Neural crest cell (in vitro differentiated cells): ENCODE data around the gene TSR2. TPM values are rescaled to one million over a fixed set of nuclear protein-coding genes. Genes with fewer than 3 reads are reported as not detected.

ENCODE experiments used
- DNase-seq: peaks from one replicate; pipeline ENCODE4 v3.0.0; 2021; ENCODE audit warnings: low read depth, mixed read lengths, low spot score
- H3K27ac Mint-ChIP-seq: one replicate; pipeline ENCODE4 v1.8.0; 2021; ENCODE audit warnings: mild to moderate bottlenecking, mixed read lengths; ENCODE audit not compliant: unreplicated experiment
- H3K27me3 Mint-ChIP-seq: 2 replicates; pipeline ENCODE4 v1.8.0; 2021; ENCODE audit warnings: low read depth, mild to moderate bottlenecking, mixed read lengths
- H3K36me3 Mint-ChIP-seq: 2 replicates; pipeline ENCODE4 v1.8.0; 2021; ENCODE audit warnings: low read depth, mild to moderate bottlenecking, mixed read lengths
- H3K4me1 Mint-ChIP-seq: 2 replicates; pipeline ENCODE4 v1.8.0; 2021; ENCODE audit warnings: mixed read lengths
- H3K4me3 Mint-ChIP-seq: one replicate; pipeline ENCODE4 v1.8.0; 2021; ENCODE audit warnings: mild to moderate bottlenecking, mixed read lengths
- H3K9me3 Mint-ChIP-seq: 2 replicates; pipeline ENCODE4 v1.8.0; 2021; ENCODE audit warnings: mixed read lengths
- total RNA-seq: library from RNA; stranded (reverse); gene quantifications from 2 replicates; pipeline ENCODE4 v1.2.1, GENCODE V29; 2021
- TF ChIP-seq, protein P1 (sequence below): fragments of 200-600 bp; sonication (generic); conservative IDR thresholded peaks from 2 replicates; pipeline ENCODE4 v1.5.0; 2021; ENCODE audit warnings: antibody characterized with exemption, mild to moderate bottlenecking

Gene TSR2
- total RNA-seq, 1 donor from 2014 or later = 39.3 TPM

DNA sequence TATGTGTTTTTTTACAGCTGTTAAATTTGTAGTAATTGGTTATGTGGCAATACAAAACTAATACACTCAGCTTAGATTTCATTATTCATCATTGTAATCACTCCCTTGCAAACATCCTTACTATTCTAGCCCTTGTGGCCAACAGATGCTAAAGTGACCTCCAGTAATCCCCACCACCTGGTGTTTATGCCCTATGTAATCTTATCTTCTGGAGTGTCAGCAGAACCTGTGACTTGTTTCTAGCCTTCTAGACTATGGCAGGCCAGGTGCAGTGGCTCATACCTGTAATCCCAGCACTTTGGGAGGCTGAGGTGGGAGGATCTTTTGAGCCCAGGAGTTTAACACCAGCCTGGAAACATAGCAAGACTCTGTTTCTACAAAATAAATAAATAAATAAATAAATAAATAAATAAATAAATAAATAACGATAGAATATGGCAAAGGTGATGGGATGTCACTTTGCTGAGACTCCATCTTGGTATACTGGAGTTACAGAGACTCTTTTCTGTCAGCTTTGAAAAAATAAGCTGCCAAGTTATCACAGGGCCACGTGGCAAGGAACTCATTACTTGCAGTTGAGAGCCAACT is 12.3 kb upstream of the TSR2 start:
- Mint-ChIP-seq H3K4me1 (no peaks in the 10 kb centered on the region), H3K27me3 (no peaks in the 10 kb centered on the region), H3K36me3 (no peaks in the 10 kb centered on the region), H3K4me3 (no peak overlapping the region), H3K9me3 (peaks cover 7% of the 10 kb centered on the region), H3K27ac (no peak overlapping the region)
- no peak for DNase-seq
- TF ChIP-seq, protein P1, sequence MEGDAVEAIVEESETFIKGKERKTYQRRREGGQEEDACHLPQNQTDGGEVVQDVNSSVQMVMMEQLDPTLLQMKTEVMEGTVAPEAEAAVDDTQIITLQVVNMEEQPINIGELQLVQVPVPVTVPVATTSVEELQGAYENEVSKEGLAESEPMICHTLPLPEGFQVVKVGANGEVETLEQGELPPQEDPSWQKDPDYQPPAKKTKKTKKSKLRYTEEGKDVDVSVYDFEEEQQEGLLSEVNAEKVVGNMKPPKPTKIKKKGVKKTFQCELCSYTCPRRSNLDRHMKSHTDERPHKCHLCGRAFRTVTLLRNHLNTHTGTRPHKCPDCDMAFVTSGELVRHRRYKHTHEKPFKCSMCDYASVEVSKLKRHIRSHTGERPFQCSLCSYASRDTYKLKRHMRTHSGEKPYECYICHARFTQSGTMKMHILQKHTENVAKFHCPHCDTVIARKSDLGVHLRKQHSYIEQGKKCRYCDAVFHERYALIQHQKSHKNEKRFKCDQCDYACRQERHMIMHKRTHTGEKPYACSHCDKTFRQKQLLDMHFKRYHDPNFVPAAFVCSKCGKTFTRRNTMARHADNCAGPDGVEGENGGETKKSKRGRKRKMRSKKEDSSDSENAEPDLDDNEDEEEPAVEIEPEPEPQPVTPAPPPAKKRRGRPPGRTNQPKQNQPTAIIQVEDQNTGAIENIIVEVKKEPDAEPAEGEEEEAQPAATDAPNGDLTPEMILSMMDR = no peak

DNA sequence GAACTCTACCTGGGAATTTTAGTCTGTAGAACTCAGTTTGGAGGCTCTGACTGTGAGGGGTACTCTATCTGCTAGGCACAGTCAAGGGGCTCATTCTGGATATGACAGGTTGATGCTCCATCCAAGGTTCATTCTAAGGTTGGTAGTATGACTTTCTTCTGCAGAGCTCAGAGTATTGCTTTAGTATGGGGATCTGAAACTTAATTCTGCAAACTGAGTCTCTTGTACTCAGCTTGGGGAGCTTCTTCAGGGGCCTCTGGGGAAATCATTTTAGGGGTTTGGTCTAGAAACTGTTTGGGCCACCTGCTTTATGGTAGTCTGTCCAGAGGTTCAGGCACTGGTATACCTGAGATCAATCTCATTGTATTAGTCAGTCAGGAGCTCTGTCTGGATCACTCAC is 9.7 kb upstream of the TSR2 start:
- TF ChIP-seq, protein P1 = no peak
- Mint-ChIP-seq H3K36me3 (no peaks in the 10 kb centered on the region), H3K27me3 (no peaks in the 10 kb centered on the region), H3K9me3 (peaks cover 3% of the 10 kb centered on the region), H3K4me3 (no peak overlapping the region), H3K27ac (no peak overlapping the region), H3K4me1 (no peaks in the 10 kb centered on the region)
- no peak for DNase-seq

DNA sequence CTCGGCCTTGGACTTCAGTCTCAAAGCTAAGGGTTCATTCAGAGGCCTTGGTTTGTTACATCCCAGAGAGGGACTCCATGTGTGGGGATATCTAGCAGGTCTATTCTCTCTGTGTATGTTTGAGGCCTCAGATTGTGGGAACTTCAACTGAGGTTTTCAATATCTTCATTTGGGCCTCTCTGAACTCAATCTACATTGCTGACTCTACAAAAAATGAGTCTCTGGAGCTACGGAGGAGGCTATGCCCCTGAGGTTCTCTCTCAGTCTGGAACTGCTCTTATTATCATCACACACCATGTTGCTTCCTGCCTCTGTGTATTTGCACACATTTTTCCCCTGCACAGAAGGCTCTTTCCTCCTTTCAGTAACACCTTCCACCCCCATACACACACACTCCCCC is 5.1 kb upstream of the TSR2 start:
- H3K36me3 Mint-ChIP-seq = no peaks in the 10 kb centered on the region
- TF ChIP-seq, protein P1 = no peak
- peak overlapping the region; percentile 57 for H3K27ac Mint-ChIP-seq
- H3K27me3 Mint-ChIP-seq = no peaks in the 10 kb centered on the region
- H3K4me3 Mint-ChIP-seq = no peak overlapping the region
- H3K4me1 Mint-ChIP-seq = peaks cover 5% of the 10 kb centered on the region
- DNase-seq = no peak
- no peaks in the 10 kb centered on the region for H3K9me3 Mint-ChIP-seq

DNA sequence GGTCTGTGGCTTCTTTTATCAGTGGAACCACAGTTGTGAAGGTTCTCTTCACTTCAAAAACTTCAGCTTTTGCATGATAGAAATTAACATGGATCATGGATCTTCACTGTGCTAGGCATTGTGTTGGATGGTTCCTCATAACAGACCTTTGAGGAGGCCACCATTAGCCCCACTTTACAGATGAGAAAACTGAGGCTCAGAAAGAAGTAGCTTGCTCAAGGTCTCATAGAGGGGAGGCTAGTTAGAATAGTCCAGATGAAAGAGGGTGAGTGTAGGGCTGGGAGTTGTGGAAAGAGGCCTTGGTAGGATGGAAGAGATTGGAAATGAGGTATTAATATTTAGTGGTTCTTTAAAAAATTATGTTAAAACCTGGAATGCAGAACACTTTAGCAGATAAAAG is 2.6 kb downstream of the TSR2 start:
- H3K4me3 Mint-ChIP-seq = no peak overlapping the region
- H3K36me3 Mint-ChIP-seq = peaks cover 14% of the 10 kb centered on the region
- H3K27ac Mint-ChIP-seq = no peak overlapping the region
- DNase-seq = no peak
- TF ChIP-seq, protein P1 = no peak
- no peaks in the 10 kb centered on the region for H3K9me3 Mint-ChIP-seq
- H3K27me3 Mint-ChIP-seq = no peaks in the 10 kb centered on the region
- H3K4me1 Mint-ChIP-seq = peaks cover 18% of the 10 kb centered on the region

DNA sequence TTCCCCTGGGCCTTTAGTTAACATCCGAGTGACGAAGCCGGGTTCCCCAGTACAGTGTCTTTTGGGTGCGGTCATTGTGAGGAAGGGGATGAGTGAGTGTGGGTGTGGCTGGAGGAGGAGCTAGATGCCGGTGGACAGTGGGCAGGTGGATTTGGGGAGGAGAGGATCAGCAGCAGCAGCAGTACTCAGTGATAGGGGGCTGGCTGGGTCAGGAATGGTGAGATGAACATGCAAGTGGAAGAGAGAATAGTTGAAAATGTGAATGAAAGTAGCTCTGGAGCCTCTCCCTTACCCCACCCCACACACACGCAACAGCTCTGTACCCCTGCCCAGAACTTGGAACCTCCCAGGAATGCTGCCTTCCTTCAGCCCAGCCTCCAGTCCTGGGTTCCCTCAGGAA is 4.5 kb downstream of the TSR2 start:
- Mint-ChIP-seq H3K36me3 (peaks cover 14% of the 10 kb centered on the region), H3K4me3 (no peak overlapping the region), H3K27ac (no peak overlapping the region), H3K4me1 (peaks cover 17% of the 10 kb centered on the region), H3K27me3 (no peaks in the 10 kb centered on the region), H3K9me3 (no peaks in the 10 kb centered on the region)
- no peak for DNase-seq
- TF ChIP-seq, protein P1 = no peak
